ENCODE measurements around the gene NME5.

The NME5 gene

GRCh38 chr5:138132543-138132942 lies 6.7 kb downstream of the NME5 start:
- peak; percentile 16 for DNase-seq (ENCODE audit: low spot score)

GRCh38 chr5:138129347-138129746 lies 9.9 kb downstream of the NME5 start:
- DNase-seq (ENCODE audit: low spot score) = no peak

- DNase-seq (ENCODE audit: low spot score) = no peak
Measured at GRCh38 chr5:138128334-138128733, 10.9 kb downstream of the NME5 start.

- DNase-seq (ENCODE audit: low spot score) = no peak
Measured at GRCh38 chr5:138115254-138115653, 24.0 kb downstream of the NME5 start.

- no peak for DNase-seq (ENCODE audit: low spot score)
Measured at GRCh38 chr5:138111937-138112336, 27.3 kb downstream of the NME5 start.

GRCh38 chr5:138111181-138111580 lies 28.0 kb downstream of the NME5 start:
- DNase-seq (ENCODE audit: low spot score) = no peak

GRCh38 chr5:138110266-138110963 lies 28.8 kb downstream of the NME5 start:
- no peak for DNase-seq (ENCODE audit: low spot score)

GRCh38 chr5:138109463-138110265 lies 29.6 kb downstream of the NME5 start:
- no peak for DNase-seq (ENCODE audit: low spot score)

GRCh38 chr5:138107213-138107612 lies 32.0 kb downstream of the NME5 start:
- no peak for DNase-seq (ENCODE audit: low spot score)

GRCh38 chr5:138105709-138106108 lies 33.5 kb downstream of the NME5 start:
- no peak for DNase-seq (ENCODE audit: low spot score)

- no peak for DNase-seq (ENCODE audit: low spot score)
Measured at GRCh38 chr5:138103319-138103637, 36.0 kb downstream of the NME5 start.

GRCh38 chr5:138102454-138103318 lies 36.5 kb downstream of the NME5 start:
- DNase-seq (ENCODE audit: low spot score) = peak; percentile 69

- DNase-seq (ENCODE audit: low spot score) = no peak
Measured at GRCh38 chr5:138096997-138097828, 42.0 kb downstream of the NME5 start.

GRCh38 chr5:138096363-138096762 lies 42.9 kb downstream of the NME5 start:
- DNase-seq (ENCODE audit: low spot score) = no peak

GRCh38 chr5:138095100-138095907 lies 43.9 kb downstream of the NME5 start:
- DNase-seq (ENCODE audit: low spot score) = no peak

- DNase-seq (ENCODE audit: low spot score) = no peak
Measured at GRCh38 chr5:138093036-138093435, 46.2 kb downstream of the NME5 start.

- DNase-seq (ENCODE audit: low spot score) = no peak
Measured at GRCh38 chr5:138092301-138092700, 46.9 kb downstream of the NME5 start.

- no peak for DNase-seq (ENCODE audit: low spot score)
Measured at GRCh38 chr5:138091685-138092084, 47.5 kb downstream of the NME5 start.

GRCh38 chr5:138083702-138084101 lies 55.5 kb downstream of the NME5 start, which contains the start of gene WNT8A:
TSS of gene WNT8A (plus strand) at chr5:138084033. CDS start at chr5:138084128, 95 bp downstream.
- no peak for DNase-seq (ENCODE audit: low spot score)

- peak; percentile 25 for DNase-seq (ENCODE audit: low spot score)
Measured at GRCh38 chr5:138082033-138082432, 57.2 kb downstream of the NME5 start.

Data from NAMALWA (cell line).